Lower leg skin (tissue), 4 donors: Measurements from ENCODE around the gene SCEL. TPM values are rescaled to one million over a fixed set of nuclear protein-coding genes. Genes with fewer than 3 reads are reported as not detected.

Experiments
- DNase-seq, 2 donors: peaks; one replicate each; pipeline ENCODE4 v3.0.0-alpha.2; 2019; ENCODE audit warnings: low spot score in 2 of 2
- H3K4me3 ChIP-seq: fragments of 200-600 bp; sonication (generic); 2 replicates; pipeline ENCODE4 v1.5.1; 2017; ENCODE audit warnings: mild to moderate bottlenecking, low read depth; ENCODE audit not compliant: poor library complexity, severe bottlenecking
- CTCF ChIP-seq, 3 donors: fragments of 450-650 bp; IDR thresholded peaks; one replicate each; pipeline ENCODE4 v1.5.1; 2016; ENCODE audit warnings: antibody characterized with exemption in 3 of 3, mild to moderate bottlenecking in 3 of 3, moderate library complexity in 2 of 3
- POLR2A ChIP-seq, 2 donors: fragments of 450-650 bp; IDR thresholded peaks; one replicate each; pipeline ENCODE4 v1.6.1; 2016 to 2017; ENCODE audit warnings: antibody characterized with exemption in 2 of 2, mild to moderate bottlenecking in 1 of 2, moderate library complexity in 1 of 2
- WGBS, 2 donors: methylation state at CpG; one replicate each; pipeline ENCODE4 v1.1.5; 2018; 5-methylcytosine and 5-hydroxymethylcytosine counted together
- intact Hi-C: fragments of 100-400 bp; cut with DNase I; formaldehyde crosslinking; loops from one replicate; pipeline ENCODE4 v1.15.0; 2023; ENCODE audit warnings: low total_unique reads
- total RNA-seq, 4 donors: library from RNA; depleted of rRNA; stranded (reverse); fragments of >200 nt; gene quantifications; one replicate each; pipeline ENCODE4 v1.1.0, GENCODE V29; 2016

SCEL gene, protein sequence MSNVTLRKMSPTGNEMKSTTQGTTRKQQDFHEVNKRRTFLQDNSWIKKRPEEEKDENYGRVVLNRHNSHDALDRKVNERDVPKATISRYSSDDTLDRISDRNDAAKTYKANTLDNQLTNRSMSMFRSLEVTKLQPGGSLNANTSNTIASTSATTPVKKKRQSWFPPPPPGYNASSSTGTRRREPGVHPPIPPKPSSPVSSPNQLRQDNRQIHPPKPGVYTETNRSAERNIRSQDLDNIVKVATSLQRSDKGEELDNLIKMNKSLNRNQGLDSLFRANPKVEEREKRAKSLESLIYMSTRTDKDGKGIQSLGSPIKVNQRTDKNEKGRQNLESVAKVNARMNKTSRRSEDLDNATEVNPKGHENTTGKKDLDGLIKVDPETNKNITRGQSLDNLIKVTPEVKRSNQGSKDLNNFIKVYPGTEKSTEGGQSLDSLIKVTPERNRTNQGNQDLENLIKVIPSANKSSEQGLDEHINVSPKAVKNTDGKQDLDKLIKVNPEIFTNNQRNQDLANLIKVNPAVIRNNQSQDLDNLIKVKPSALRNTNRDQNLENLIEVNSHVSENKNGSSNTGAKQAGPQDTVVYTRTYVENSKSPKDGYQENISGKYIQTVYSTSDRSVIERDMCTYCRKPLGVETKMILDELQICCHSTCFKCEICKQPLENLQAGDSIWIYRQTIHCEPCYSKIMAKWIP
- 100 to 1,000 TPM; 298 to 628 (median 352) TPM for total RNA-seq

DNA sequence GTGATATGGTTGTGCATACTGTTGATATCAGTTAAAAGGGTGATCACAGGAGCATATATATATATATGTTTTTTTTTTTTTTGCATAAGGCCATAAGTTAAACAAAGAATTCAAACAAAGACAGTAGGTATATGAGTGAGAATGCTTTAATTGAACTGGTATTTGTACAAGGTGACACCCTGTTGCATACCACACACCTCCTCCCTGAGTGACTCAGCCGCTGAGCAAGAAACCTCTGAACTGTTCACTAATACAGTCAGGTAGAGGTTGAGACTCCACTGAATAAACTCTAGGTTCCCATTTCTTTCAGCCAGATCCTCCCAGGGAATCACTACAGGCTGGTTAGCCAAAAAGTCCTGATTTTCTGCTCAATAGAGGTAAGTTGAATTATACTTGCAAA, at the start of gene SCEL:
SCEL (plus strand) TSS at position 259 of the 400 bp plus-strand sequence. CDS start 20,170 bp downstream, outside the sequence.
- WGBS, 2 donors = 49 to 62% methylated on average over 1 of the region's 1 CpG
- no peak for DNase-seq
- no peak within 1 kb of the TSS for H3K4me3 ChIP-seq
- intact Hi-C loops = no loop called here
- TF ChIP-seq CTCF (IDR thresholded peaks at IDR 0.05) (no peak), POLR2A (IDR thresholded peaks at IDR 0.05) (no peak)

GRCh38 chr13:77489566-77490337, 45.8 kb upstream of the SCEL start:
- WGBS, 2 donors = 85 to 86% methylated on average over 4 of the region's 4 CpGs
- TF ChIP-seq POLR2A (IDR thresholded peaks at IDR 0.05) (no peak), CTCF (IDR thresholded peaks at IDR 0.05) (no peak)
- H3K4me3 ChIP-seq = no peak overlapping the region
- intact Hi-C loops = loop anchor here (10.0 kb wide), 1 partner anchor 155 kb away; no protein-coding TSS in a partner anchor
- no peak for DNase-seq

GRCh38 chr13:77492982-77493381, 42.5 kb upstream of the SCEL start:
- no peak for DNase-seq
- intact Hi-C loops = loop anchor here (2.0 kb wide), 1 partner anchor 72 kb away; no protein-coding TSS in a partner anchor
- WGBS, 2 donors = 19 to 34% methylated on average over 1 of the region's 1 CpG
- H3K4me3 ChIP-seq = no peak overlapping the region
- TF ChIP-seq CTCF (IDR thresholded peaks at IDR 0.05) (no peak), POLR2A (IDR thresholded peaks at IDR 0.05) (no peak)

- WGBS, 2 donors = 68 to 73% methylated on average over 3 of the region's 3 CpGs
- intact Hi-C loops = no loop called here
- TF ChIP-seq POLR2A (IDR thresholded peaks at IDR 0.05) = no peak
- TF ChIP-seq CTCF (IDR thresholded peaks at IDR 0.05) = no peak
- no peak overlapping the region for H3K4me3 ChIP-seq
- DNase-seq = no peak
These were observed 41.3 kb upstream of the SCEL start for GRCh38 chr13:77494226-77494625.

- H3K4me3 ChIP-seq = no peak overlapping the region
- intact Hi-C loops = no loop called here
- no peak for DNase-seq
- 82 to 84% methylated on average over 3 of the region's 3 CpGs for WGBS, 2 donors
- TF ChIP-seq POLR2A (IDR thresholded peaks at IDR 0.05) = no peak
- TF ChIP-seq CTCF (IDR thresholded peaks at IDR 0.05) = no peak
These were observed 38.2 kb upstream of the SCEL start for GRCh38 chr13:77497350-77497749.
